ENCODE measurements around the gene CRHR2.

The CRHR2 gene

DNA sequence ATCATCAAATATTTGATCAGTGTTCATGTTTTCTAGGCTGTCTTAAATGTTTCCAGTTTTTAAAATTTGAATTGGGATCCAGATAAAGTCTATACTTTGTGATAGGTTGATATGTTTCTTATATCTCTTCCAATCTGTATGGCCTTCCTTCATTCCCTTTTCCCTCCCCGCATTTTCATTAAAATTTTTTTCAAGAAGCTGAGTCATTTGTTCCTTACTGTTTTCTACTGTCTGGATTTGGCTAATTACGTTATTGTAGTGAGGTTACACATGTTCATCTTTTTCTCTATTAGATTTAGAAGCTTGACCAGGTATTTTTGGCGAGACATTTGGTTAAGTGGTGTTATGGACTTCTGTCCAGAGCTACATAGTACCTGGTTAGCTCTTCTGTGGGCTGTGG, 76.4 kb downstream of the CRHR2 start:
- no peaks in the 10 kb centered on the region for H3K9me2 ChIP-seq (replicated peaks; ENCODE audit: control insufficient read depth, low read length)
- TF ChIP-seq, protein P1, sequence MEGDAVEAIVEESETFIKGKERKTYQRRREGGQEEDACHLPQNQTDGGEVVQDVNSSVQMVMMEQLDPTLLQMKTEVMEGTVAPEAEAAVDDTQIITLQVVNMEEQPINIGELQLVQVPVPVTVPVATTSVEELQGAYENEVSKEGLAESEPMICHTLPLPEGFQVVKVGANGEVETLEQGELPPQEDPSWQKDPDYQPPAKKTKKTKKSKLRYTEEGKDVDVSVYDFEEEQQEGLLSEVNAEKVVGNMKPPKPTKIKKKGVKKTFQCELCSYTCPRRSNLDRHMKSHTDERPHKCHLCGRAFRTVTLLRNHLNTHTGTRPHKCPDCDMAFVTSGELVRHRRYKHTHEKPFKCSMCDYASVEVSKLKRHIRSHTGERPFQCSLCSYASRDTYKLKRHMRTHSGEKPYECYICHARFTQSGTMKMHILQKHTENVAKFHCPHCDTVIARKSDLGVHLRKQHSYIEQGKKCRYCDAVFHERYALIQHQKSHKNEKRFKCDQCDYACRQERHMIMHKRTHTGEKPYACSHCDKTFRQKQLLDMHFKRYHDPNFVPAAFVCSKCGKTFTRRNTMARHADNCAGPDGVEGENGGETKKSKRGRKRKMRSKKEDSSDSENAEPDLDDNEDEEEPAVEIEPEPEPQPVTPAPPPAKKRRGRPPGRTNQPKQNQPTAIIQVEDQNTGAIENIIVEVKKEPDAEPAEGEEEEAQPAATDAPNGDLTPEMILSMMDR (IDR thresholded peaks at IDR 0.05; ENCODE audit: low read depth, low read length, poor library complexity, severe bottlenecking) = no peak
- no peak for TF ChIP-seq EZH2phosphoT487 (IDR thresholded peaks at IDR 0.05; ENCODE audit: borderline replicate concordance, low read length)
- H3K9me3 ChIP-seq (ENCODE audit: control insufficient read depth, insufficient read depth, low read length) = no peaks in the 10 kb centered on the region
- no peaks in the 10 kb centered on the region for H4K20me1 ChIP-seq (ENCODE audit: control insufficient read depth, insufficient read depth, low read depth, low read length)
- no peaks in the 10 kb centered on the region for H3F3A ChIP-seq (ENCODE audit: control insufficient read depth, insufficient read depth)
- H3K4me1 ChIP-seq (ENCODE audit: control insufficient read depth, low read length) = no peaks in the 10 kb centered on the region
- no peak overlapping the region for H3K27ac ChIP-seq (ENCODE audit: low read depth, low read length)
- H3K79me2 ChIP-seq (ENCODE audit: control insufficient read depth, low read length) = peaks cover 72% of the 10 kb centered on the region
- H3K4me3 ChIP-seq (ENCODE audit: low read length) = no peak overlapping the region
- H3K36me3 ChIP-seq (ENCODE audit: control insufficient read depth, low read length) = peaks cover 90% of the 10 kb centered on the region
- no peaks in the 10 kb centered on the region for H3K27me3 ChIP-seq (ENCODE audit: control insufficient read depth, low read length)
- H3K4me2 ChIP-seq (ENCODE audit: low read length) = no peak overlapping the region

DNA sequence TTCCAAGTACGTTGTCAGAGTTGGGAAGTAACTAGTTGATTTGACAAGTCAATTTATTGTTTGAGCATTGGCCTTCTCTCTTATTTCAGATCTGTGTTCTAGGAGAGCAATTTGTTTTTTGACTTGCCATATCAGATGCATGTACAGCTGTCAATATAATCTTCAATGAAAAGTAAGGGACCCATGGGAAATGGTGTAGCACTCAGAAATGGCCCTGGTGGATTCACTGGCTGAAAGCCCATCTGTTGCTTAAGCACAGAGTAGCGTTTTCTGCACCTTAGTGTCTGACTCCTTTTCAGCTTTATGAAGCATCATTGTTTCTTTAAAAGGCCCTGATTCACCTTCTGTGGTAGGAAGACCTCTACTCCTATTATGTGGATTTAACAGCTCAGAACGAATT, 77.4 kb downstream of the CRHR2 start:
- Histone ChIP-seq H3K4me3 (ENCODE audit: low read length) (no peak overlapping the region), H3K4me2 (ENCODE audit: low read length) (no peak overlapping the region), H3K27me3 (ENCODE audit: control insufficient read depth, low read length) (no peaks in the 10 kb centered on the region), H3K27ac (ENCODE audit: low read depth, low read length) (no peak overlapping the region), H4K20me1 (ENCODE audit: control insufficient read depth, insufficient read depth, low read depth, low read length) (no peaks in the 10 kb centered on the region), H3K79me2 (ENCODE audit: control insufficient read depth, low read length) (peaks cover 72% of the 10 kb centered on the region), H3K9me2 (replicated peaks; ENCODE audit: control insufficient read depth, low read length) (no peaks in the 10 kb centered on the region), H3K9me3 (ENCODE audit: control insufficient read depth, insufficient read depth, low read length) (no peaks in the 10 kb centered on the region), H3K4me1 (ENCODE audit: control insufficient read depth, low read length) (no peaks in the 10 kb centered on the region), H3F3A (ENCODE audit: control insufficient read depth, insufficient read depth) (no peaks in the 10 kb centered on the region), H3K36me3 (ENCODE audit: control insufficient read depth, low read length) (peaks cover 90% of the 10 kb centered on the region)
- no peak for TF ChIP-seq EZH2phosphoT487 (IDR thresholded peaks at IDR 0.05; ENCODE audit: borderline replicate concordance, low read length)
- TF ChIP-seq, protein P1 (IDR thresholded peaks at IDR 0.05; ENCODE audit: low read depth, low read length, poor library complexity, severe bottlenecking) = no peak

Measured in DOHH2 (cell line).